ENCODE measurements around the gene SEMA5A.

- TF ChIP-seq POLR2A (IDR thresholded peaks at IDR 0.05; ENCODE audit: low read length) (no peak), GATA1 (IDR thresholded peaks at IDR 0.05; ENCODE audit: low read depth, low read length) (no peak)
These were observed 356.2 kb downstream of the SEMA5A start for GRCh38 chr5:9189681-9190080.

Data from erythroblast (primary cell).